ENCODE results near the gene LDLRAP1. TPM values are rescaled to one million over a fixed set of nuclear protein-coding genes. Genes with fewer than 3 reads are reported as not detected.

The LDLRAP1 gene
- total RNA-seq, 1 donor from 2014 or later: 23.5 TPM

DNA sequence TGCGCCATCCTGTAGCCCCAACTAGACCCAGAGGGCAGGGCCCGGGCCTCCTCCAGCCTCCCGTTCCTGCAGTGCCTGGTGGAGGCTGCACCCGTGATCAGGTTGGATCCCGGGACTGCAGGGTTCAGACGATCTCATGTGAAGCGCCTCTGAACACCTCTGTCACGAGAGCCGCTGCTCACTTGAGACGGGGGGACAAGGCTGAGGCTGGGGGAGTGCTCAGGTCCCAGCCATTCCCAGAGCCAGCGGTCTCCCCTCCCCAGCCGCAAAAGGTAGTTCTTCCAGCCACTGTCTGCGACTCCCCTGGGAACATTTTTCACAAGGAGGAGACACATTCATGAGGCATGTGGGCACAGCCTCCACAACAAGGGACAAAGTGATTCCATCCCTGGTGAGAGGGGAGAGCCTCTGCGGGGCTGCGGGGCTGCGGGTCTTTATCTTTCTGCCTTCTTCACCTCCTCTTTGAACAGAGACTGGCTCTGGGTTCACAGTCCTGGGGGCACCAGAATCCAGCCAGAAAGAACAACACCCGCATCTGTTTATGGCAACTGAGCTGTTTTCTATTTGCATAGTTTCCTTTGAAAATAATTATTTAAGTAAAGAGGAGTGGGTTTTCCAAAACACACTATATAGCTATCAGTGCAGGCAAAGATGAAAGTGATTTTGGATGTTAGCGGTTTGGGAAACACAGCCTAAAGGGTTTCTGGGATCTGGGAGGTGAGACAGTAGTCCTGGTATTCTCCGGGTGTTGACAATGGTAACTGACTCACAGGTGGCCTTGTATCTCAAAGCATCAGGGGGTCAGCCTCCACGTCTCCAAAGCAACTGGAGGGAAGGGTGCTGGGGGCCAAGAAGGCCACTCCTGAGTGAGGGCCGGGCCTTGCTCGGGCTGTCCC is 13.0 kb upstream of the LDLRAP1 start:
- peaks cover 3% of the 10 kb centered on the region for H3K4me1 Mint-ChIP-seq (ENCODE audit: low read depth)
- H3K9me3 Mint-ChIP-seq (ENCODE audit: low read depth): peaks cover 2% of the 10 kb centered on the region
- TF ChIP-seq, protein P1, sequence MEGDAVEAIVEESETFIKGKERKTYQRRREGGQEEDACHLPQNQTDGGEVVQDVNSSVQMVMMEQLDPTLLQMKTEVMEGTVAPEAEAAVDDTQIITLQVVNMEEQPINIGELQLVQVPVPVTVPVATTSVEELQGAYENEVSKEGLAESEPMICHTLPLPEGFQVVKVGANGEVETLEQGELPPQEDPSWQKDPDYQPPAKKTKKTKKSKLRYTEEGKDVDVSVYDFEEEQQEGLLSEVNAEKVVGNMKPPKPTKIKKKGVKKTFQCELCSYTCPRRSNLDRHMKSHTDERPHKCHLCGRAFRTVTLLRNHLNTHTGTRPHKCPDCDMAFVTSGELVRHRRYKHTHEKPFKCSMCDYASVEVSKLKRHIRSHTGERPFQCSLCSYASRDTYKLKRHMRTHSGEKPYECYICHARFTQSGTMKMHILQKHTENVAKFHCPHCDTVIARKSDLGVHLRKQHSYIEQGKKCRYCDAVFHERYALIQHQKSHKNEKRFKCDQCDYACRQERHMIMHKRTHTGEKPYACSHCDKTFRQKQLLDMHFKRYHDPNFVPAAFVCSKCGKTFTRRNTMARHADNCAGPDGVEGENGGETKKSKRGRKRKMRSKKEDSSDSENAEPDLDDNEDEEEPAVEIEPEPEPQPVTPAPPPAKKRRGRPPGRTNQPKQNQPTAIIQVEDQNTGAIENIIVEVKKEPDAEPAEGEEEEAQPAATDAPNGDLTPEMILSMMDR (IDR thresholded peaks at IDR 0.05): no peak
- peak; percentile 77 for DNase-seq (ENCODE audit: low spot score)
- H3K27ac Mint-ChIP-seq (ENCODE audit: unreplicated experiment): no peak overlapping the region
- H3K36me3 Mint-ChIP-seq (ENCODE audit: low read depth): peaks cover 2% of the 10 kb centered on the region
- peaks cover 1% of the 10 kb centered on the region for H3K27me3 Mint-ChIP-seq (ENCODE audit: low read depth)
- H3K4me3 Mint-ChIP-seq (ENCODE audit: unreplicated experiment): no peak overlapping the region

DNA sequence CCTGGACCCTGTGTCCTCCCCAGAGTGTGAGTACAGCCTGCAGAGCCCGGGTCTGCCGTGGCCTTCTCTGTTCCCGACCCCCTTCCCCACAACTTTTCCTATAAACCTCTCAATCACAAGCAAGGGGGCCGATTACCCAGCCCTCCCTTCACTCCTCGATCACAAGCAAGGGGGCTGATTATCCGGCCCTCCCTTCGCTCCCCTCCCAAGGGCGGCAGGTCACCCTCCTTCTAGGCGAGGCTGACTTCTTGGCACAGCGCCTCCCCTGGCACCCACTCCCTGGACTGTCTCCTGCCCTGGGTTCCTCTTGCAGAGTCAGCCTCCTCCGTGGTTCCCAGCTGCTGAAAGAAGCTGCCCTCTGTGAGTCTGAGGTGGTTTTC is 12.3 kb upstream of the LDLRAP1 start:
- Mint-ChIP-seq H3K9me3 (ENCODE audit: low read depth) (no peaks in the 10 kb centered on the region), H3K36me3 (ENCODE audit: low read depth) (no peaks in the 10 kb centered on the region), H3K4me3 (ENCODE audit: unreplicated experiment) (no peak overlapping the region), H3K4me1 (ENCODE audit: low read depth) (peaks cover 3% of the 10 kb centered on the region), H3K27me3 (ENCODE audit: low read depth) (peaks cover 4% of the 10 kb centered on the region), H3K27ac (ENCODE audit: unreplicated experiment) (no peak overlapping the region)
- TF ChIP-seq, protein P1 (IDR thresholded peaks at IDR 0.05): no peak
- peak; percentile 59 for DNase-seq (ENCODE audit: low spot score)

DNA sequence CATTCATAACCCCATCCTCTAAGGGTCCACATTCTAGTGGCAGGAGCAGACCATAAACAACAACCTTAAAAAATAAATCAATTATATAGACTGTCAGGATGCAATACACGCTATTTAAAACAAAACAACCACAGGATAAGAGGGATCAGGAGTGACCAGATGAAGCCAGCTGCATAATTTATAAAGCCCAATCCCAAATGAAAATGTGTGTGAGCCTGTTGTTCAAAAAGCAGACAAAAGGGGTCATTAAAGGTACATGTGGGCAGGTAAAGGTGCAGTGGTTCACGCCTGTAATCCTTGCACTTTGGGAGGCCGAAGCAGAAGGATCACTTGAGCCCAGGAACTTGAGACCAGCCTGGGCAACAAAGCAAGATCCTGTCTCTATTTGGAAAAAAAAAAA is 10.4 kb upstream of the LDLRAP1 start:
- H3K9me3 Mint-ChIP-seq (ENCODE audit: low read depth): no peaks in the 10 kb centered on the region
- H3K27me3 Mint-ChIP-seq (ENCODE audit: low read depth): peaks cover 4% of the 10 kb centered on the region
- H3K27ac Mint-ChIP-seq (ENCODE audit: unreplicated experiment): no peak overlapping the region
- no peak for DNase-seq (ENCODE audit: low spot score)
- H3K4me3 Mint-ChIP-seq (ENCODE audit: unreplicated experiment): no peak overlapping the region
- peaks cover 3% of the 10 kb centered on the region for H3K4me1 Mint-ChIP-seq (ENCODE audit: low read depth)
- H3K36me3 Mint-ChIP-seq (ENCODE audit: low read depth): no peaks in the 10 kb centered on the region
- TF ChIP-seq, protein P1 (IDR thresholded peaks at IDR 0.05): no peak

DNA sequence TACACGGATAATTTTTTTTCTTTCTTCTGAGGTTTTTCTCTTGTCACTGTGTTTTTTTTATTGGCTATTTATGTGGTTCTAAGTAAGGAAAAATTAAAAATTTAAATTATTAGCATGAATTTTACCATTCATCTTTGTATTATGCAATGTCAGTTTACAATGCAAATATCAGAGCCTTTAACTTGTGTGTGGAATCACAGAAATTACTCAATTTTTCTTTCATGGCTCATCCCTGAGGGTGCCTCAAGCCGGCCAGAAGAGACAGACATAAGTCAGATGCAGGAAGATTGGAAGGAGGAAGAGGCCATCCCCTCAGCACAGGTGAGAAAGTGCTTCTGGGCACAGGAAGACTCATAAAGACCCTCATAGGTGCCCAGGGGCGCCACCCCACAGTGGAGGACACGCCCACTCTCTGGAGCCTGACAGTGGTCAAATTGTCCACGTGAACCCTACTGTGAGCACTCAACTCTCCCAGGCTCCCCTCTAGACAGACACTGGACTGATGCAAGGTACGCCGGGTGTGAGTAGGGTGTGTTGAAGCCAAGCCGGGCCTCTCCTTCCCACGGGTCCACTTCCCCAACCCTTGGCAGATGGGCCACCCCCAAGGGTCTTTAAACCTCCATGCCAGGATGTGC is 9.5 kb upstream of the LDLRAP1 start:
- Mint-ChIP-seq H3K27me3 (ENCODE audit: low read depth) (peaks cover 4% of the 10 kb centered on the region), H3K4me1 (ENCODE audit: low read depth) (peaks cover 3% of the 10 kb centered on the region), H3K36me3 (ENCODE audit: low read depth) (no peaks in the 10 kb centered on the region), H3K27ac (ENCODE audit: unreplicated experiment) (no peak overlapping the region), H3K4me3 (ENCODE audit: unreplicated experiment) (no peak overlapping the region), H3K9me3 (ENCODE audit: low read depth) (no peaks in the 10 kb centered on the region)
- no peak for DNase-seq (ENCODE audit: low spot score)
- TF ChIP-seq, protein P1 (IDR thresholded peaks at IDR 0.05): no peak

DNA sequence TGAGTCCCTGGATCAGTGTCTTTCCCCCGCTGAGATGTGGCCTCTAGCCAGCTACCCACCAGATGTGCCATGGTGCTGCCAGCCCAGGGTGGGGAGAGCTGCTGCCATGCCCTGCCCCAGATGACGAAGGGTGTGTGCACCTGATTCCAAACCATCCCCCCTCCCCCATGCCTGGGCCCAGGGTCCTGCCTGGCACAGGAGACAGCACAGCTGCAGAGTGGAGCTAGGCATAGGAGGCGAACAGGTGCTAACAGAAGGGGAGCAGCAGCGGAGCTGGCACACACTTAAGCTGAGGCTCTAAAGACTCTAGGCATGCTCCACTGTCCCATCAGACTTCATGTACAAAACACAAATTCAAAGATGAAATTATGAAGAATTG is 9.0 kb upstream of the LDLRAP1 start:
- no peak for DNase-seq (ENCODE audit: low spot score)
- Mint-ChIP-seq H3K27me3 (ENCODE audit: low read depth) (peaks cover 4% of the 10 kb centered on the region), H3K36me3 (ENCODE audit: low read depth) (no peaks in the 10 kb centered on the region), H3K4me3 (ENCODE audit: unreplicated experiment) (no peak overlapping the region), H3K27ac (ENCODE audit: unreplicated experiment) (no peak overlapping the region), H3K9me3 (ENCODE audit: low read depth) (no peaks in the 10 kb centered on the region), H3K4me1 (ENCODE audit: low read depth) (peaks cover 3% of the 10 kb centered on the region)
- TF ChIP-seq, protein P1 (IDR thresholded peaks at IDR 0.05): no peak

All from chondrocyte (in vitro differentiated cells).